ENCODE data around the gene ZNF625. TPM values are rescaled to one million over a fixed set of nuclear protein-coding genes. Genes with fewer than 3 reads are reported as not detected.
"Not testable (repeated sequence)": the region's sequence is repeated elsewhere in the genome, so short reads cannot be mapped to it uniquely, and the experiment has no call there.

Gene ZNF625
- total RNA-seq, 1 donor from 2014 or later = 11.7 TPM

DNA sequence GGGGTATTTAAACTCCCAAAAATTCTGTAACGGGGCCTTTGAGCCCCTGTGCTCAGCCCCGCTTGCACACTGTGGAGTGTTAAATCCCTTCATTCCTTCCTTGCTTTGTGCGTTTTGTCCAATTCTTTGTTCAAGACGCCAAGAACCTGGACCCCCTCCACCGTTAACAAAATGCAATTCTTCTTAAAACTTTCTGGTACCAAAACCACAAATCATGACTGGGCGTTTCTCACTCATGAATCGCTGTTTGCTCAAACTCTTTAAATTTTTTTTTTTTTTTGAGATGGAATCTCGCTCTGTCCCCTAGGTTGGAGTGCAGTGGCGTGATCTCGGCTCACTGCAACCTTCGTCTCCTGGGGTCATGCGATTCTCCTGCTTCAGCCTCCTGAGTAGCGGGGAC lies 17.3 kb downstream of the ZNF625 start:
- DNase-seq (ENCODE audit: low read depth in 2 of 2) = no peak

DNA sequence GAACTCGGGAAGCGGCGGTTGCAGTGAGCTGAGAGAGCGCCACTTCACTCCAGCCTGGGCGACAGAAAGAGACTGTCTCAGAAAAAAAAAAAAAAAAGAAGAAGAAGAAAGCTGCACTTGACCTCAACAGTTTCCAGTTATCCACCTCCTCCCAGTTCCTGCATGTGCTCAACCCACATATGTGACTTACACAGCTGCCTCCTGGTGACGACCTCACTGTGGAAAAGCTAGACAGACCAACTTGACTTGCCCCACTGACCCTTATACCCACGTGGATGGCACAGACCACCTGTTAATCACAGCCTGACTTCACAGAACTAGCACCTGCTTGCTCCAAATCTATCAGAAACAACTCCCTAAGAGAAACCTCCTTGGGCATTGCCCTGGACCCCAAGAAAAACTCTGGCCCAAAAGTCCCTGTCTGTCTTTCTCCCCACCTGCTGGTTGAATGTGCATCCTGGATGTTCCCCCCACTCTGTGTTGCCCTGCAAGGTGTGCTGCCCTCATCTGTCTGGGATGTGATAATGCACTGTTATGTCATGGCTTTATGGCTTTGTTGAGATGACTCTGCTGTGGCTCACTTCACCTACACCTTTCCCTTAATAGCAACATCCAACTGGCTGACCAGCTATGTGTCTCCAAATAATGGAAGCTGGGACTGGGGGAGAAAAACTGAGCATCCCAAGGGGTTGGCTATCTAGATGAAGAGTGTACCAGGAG lies 19.2 kb downstream of the ZNF625 start:
- DNase-seq (ENCODE audit: low read depth in 2 of 2) = peak in 1 of 2 donors; percentile 32

DNA sequence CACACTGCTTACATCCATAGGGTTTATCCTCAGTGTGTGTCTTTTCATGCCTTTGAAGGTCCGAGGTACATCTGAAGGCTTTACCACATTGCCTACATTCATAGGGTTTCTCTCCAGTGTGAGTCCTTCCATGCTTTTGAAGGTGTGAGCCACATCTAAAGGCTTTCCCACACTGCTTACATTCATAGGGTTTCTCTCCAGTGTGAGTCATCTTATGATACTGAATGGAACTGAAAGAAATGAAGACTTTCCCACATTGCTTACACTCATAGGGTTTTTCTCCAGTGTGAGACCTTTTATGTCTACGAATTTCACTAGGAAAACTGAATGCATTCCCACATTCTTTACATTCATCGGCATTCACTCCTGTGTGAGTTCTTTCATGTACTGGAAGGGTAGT lies 23.5 kb downstream of the ZNF625 start:
- no peak for DNase-seq (ENCODE audit: low read depth in 2 of 2)

DNA sequence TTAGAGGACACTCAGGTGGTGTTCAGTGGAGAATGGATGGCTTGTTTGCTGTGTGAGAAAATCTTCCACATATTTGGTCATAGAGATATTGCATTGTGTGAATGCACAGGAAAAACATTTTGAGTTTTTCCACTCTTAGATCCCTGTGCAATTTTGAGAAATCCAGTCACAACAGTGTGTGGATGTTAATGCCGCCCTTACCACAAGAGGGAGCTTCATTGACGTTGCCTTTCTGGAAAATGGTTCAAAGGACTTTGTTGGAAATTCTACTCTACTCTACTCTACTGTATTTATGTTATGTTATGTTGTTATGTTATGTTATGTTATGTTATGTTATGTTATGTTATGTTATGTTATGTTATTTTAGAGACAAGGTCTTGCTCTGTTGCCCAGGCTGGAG lies 29.8 kb downstream of the ZNF625 start:
- peak; percentile 33 to 37 for DNase-seq (ENCODE audit: low read depth in 2 of 2)

DNA sequence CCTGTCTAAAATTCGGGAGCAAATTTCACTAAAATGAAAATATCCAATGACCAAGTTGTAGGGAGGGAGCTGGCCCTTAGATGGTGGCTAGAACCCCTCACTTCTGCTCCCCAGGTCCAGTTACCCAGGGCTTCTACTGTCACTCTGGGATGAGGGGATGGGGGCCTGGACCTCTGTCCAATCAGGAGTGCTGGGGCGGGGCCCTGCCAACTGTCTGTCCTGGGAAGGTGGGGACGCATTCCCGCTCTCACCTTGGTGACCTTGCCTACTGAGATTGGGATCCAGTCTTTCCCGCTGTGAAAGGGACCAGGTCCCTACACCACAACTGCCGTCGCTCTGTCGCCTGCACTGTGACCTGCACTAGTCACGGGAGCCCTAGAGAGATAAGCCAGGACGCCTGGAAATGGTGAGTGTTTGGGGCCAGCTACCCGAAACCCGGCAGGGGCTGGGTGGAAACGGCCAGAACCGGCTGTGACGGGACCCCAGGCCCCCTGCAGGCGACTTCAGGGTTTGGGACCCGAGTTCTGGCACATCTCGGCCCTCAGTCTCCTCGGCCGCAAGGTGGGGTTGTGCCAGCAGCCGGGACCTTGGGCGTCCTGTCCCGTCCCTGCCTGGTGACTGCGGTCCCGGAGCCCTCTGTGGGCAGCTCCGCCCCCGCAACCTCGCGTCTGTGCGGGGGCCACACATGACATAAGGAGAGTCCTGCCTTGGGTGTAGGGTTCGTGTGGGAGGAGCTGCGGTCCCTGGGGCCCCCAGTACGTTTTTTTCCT lies 39.1 kb downstream of the ZNF625 start:
- DNase-seq (ENCODE audit: low read depth in 2 of 2) = no peak

DNA sequence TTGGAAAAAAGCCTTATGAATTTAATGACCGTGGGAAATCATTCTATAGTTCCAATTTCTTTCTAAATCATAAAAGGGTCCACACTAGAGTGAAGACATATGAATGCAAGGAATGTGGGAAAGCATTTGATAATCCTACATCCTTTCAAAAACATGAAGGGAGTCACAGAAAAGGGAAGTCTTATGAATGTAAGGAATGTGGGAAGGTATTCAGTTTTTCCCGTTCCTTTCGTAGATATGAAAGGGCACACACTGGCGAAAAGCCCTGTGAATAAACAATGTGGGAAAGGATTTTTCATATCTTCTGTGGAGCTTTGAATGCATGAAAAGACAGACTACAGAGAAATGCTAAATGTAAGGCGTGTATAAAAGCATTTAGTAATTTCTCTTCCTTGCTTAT lies 43.4 kb downstream of the ZNF625 start:
- no peak for DNase-seq (ENCODE audit: low read depth in 2 of 2)

DNA sequence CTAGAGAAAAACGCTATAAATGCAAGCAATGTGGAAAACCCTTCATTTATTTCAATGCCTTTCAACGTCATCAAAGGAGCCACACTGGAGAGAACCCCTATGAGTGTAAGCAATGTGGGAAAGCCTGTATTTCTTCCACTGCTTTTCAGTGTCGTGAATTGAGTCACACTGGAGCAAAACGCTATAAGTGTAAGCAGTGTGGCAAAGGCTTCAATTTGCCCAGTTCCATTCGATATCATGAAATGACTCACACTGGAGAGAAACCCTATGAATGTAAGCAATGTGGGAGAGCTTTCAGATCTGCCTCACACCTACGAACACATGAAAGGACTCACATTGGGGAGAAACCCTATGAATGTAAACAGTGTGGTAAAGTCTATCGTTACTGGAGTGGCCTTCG lies 43.8 kb downstream of the ZNF625 start:
- DNase-seq (ENCODE audit: low read depth in 2 of 2) = no peak

DNA sequence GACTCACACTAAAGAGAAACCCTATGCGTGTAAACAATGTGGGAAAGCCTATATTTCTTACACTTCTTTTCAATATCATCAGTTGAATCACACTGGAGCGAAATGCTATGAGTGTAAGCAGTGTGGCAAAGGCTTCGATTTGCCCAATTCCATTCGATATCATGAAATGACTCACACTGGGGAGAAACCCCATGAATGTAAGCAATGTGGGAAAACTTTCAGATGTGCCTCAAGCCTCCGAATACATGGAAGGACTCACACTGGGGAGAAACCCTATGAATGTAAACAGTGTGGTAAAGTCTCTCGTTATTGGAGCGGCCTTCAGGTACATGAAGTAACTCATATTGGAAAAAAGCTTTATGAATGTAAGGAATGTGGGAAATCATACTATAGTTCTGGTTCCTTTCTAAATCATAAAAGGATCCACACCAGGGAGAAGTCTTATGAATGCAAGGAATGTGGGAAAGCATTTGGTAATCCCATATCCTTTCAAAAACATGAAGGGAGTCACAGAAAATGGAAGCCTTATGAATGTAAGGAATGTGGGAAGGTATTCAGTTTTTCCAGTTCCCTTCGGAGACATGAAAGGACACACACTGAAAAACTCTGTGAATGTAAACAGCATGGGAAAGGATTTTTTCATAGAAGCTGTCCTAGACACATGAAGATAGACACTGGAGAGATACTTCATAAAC lies 44.4 kb downstream of the ZNF625 start:
- DNase-seq (ENCODE audit: low read depth in 2 of 2) = no peak

DNA sequence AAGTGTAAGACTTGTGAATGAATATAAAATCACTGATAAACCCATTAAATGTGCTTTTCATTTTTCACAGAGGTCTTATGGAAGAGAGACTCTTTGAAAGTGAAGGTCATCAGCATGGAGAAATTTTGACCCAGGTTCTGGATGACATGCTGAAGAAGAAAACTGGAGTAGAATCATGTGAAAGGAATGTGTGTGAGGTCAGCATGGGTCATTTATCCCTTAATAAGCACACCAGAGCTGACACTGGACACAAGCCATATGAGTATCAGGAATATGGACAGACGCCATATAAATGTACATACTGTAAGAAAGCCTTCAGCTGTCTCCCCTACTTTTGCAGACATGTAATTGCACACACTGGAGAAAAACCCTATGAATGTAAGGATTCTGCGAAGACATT lies 45.4 kb downstream of the ZNF625 start:
- DNase-seq (ENCODE audit: low read depth in 2 of 2) = no peak

DNA sequence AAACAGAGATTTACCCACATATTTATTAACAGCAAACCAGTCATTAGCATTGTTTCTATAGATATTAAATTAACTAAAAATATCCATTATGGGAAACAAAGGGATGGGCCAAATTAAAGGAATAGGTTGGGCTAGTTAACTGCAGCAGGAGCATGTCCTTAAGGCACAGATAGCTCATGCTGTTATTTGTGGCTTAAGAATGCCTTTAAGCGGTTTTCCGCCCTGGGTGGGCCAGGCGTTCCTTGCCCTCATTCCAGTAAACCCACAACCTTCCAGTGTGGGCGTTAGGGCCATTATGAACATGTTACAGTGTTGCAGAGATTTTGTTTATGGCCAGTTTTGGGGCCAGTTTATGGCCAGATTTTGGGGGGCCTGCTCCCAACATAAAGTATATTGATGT lies 52.6 kb downstream of the ZNF625 start:
- not testable (repeated sequence) for DNase-seq (ENCODE audit: low read depth in 2 of 2)

DNA sequence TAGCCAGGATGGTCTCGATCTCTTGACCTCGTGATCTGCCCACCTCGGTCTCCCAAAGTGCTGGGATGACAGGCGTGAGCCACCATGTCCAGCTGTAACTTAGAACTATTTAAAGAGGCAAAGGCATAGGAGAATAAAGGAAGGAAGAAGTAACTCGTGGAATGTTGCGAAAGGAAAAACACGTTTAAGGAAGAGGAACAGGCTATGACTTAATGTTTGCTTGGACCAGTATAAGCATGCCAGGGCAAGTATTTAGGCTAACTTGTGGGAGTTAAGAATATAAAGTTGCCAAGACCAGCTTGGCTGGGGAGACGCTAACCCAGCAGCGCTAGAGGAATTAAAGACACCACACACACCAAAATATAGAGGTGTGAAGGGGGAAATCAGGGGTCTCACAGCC lies 58.5 kb downstream of the ZNF625 start:
- DNase-seq (ENCODE audit: low read depth in 2 of 2) = no peak

DNA sequence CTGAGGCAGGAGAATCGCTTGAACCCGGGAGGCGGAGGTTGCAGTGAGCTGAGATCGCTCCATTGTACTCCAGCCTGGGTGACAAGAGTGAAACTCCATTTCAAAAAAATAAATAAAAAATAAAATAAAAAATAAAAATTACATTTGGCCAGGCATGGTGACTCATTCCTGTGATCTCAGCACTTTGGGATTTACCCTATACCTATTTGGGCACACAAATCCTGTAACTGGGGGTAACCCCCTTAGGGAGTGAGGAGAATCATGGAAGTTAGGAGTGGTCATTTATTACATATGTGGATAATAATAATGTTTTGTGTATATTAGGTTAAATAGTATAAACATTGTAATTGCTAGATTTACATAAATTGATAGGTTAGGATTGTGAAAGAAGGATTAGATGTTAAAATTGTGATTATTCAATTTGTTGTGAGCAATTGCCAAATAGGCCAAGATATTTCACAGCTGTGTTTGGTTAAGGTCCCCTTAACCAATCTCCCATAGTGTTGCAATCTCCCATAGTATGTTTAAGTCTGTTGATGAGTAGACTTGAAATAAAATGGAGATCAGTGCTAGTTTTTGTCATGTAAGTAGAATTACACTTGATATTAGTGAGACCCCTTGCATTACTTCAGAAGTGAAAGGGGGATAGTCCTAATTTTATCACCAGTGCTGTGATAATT lies 61.3 kb downstream of the ZNF625 start:
- DNase-seq (ENCODE audit: low read depth in 2 of 2) = no peak

Other genes starting within 250 kb of the ZNF625 start
- gene ZNF700, start 231.6 kb downstream of the ZNF625 start, total RNA-seq = 3.3 and 5.2 TPM in 2 replicates
- 0.65 and 0.79 TPM in 2 replicates for gene ZNF763, start 191.7 kb downstream of the ZNF625 start, total RNA-seq
- 2.0 TPM in 2 replicates for gene ZNF433, start 121.1 kb downstream of the ZNF625 start, total RNA-seq
- gene ZNF878, start 103.8 kb downstream of the ZNF625 start, total RNA-seq = 0.22 and 0.40 TPM in 2 replicates
- gene ZNF844, start 92.0 kb downstream of the ZNF625 start, total RNA-seq = 1.7 and 3.6 TPM in 2 replicates
- gene ZNF20, start 16.4 kb downstream of the ZNF625 start, total RNA-seq = 2.2 and 3.2 TPM in 2 replicates
- 3.5 and 6.7 TPM in 2 replicates for gene ZNF136, start 6.4 kb upstream of the ZNF625 start, total RNA-seq
- 3.3 and 4.6 TPM in 2 replicates for gene ZNF44, start 138.1 kb upstream of the ZNF625 start, total RNA-seq
- 1.5 and 1.8 TPM in 2 replicates for gene ZNF563, start 176.9 kb upstream of the ZNF625 start, total RNA-seq
- gene ZNF442, start 208.9 kb upstream of the ZNF625 start, total RNA-seq = 1.1 and 2.8 TPM in 2 replicates
- 3.9 and 7.5 TPM in 2 replicates for gene ZNF799, start 244.5 kb upstream of the ZNF625 start, total RNA-seq